GM21717 (cell line): ENCODE data around the gene C11orf71.
A peak's percentile ranks its signal among the peaks of the same experiment; 100 is the strongest.

Source experiments
- ATAC-seq: cut with Tn5 transposase; IDR thresholded peaks from one replicate; pipeline ENCODE4 v1.9.1; 2021; ENCODE audit warnings: mild to moderate bottlenecking, moderate library complexity; ENCODE audit not compliant: unreplicated experiment

Gene C11orf71

DNA sequence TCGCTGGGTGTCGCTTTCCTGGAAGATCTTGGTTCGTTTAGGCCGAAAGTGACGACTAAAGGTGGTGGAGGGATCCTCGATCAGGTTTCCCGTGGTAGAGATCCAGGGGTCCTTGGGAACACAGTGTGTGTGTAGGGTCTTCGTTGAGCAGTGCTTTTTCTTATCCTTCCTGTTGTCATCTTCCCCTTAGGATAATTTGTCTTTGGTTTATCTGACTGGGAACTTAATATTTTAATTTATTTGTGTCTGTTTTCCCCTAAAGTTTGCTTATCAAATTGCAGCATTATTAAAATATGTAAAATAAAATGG is 558 bp upstream of the C11orf71 start:
- no peak for ATAC-seq

DNA sequence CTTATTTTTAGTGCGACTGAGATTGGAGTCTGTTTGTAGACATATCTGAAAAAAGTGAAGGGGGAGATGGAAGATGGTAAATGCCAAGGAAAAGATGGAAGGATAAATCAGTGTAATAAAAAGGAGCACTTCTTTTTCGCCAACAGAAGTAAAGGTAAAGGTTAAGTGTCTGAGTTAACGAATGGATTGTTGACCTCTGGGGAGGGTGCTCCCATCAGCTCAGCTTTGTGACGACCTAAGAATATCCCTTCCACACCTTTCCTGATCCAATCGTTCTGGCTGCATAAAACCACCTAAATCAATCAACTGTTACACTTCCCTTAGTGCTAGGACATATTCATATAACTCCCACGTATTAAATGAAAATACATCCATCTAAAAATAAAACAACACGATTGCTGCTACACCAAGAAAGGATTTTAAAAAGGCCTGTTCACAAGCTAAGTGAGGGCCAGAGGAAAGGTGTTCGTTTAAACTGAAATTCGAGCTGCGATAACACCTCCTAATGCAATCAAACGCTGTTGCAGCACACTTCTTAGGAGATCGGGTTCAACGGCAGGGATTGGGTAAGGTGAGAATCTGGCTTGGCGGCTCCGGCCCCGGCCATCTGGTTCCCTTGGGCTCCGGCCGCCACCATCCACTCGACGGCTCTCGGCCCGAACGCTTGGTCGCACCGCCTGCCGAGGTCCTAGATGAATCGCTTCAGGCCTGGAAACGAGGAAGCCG is 658 bp downstream of the C11orf71 start:
- peak; percentile 31 for ATAC-seq

DNA sequence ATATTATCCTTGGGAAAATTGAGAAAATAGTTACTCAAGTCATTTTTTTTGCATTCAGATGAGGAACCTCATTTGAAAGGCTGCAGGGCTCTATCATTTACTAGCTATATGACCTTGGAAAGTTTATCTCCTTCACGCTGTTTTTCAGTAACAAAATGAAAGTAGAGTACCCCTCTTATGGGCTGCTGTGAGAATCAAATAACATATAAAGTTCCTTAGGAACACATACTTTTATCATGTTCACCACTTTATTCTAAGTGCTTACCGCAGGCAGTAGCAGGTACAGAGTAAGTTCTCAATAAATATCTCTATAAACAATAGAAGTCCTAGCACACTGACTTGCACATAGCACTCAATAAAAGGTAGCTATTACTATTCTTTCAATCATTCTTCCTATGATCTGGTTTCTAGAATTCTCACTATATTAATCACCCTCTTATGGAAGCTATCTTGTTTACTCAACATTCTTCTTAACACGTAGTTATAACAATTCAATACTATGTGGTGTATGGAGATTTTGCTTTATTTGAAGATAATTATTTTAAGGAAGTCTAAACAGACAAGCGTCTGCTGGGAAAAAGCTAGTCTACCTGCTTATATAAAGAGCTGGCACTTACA is 1.9 kb downstream of the C11orf71 start:
- no peak for ATAC-seq

DNA sequence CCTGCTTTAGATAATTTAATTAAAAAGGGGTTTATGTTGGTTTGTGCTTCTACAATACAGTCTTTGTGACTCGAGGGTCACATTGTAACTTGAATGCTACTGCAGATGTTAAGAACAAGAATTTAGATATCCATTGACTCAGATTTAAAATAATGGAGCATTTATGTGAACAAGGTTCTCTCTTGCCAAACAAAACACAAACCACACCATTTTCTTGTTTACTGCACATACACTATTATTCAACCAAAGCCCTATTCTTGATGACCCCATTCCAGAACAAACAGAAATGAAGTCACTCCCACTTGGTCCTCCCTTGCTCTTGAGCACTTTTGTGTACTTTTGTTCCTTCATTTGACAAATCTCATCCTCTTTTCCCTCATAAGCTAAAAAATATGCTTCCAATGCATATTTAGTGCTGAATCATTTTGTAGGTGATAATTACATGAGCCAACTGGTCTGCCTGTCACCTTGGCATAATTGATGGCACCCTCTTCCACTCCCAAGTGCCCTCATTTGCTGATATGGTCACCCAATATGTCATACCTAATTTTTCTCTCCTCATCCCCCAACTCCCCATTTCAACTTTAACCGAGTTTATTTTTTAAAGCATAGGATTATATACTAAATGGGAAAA is 2.8 kb downstream of the C11orf71 start:
- ATAC-seq: no peak

DNA sequence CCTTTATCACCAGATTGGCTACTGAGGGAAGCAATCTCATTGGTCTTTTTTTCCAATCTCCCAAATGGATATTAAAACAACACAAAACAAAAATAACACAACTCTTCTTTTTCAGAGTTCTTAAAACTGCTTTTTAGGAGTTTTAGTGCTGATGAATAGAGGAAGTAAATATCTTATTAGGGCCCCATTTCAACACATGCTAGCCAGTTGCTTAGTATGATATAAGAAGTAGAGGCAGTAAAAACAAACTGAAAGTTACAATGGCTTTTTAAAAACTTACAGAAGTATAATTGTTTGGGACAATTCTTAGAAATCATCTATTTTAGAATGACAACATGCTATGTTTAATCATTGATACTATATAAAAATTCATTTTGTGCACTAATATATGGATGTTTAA is 3.4 kb downstream of the C11orf71 start:
- no peak for ATAC-seq

DNA sequence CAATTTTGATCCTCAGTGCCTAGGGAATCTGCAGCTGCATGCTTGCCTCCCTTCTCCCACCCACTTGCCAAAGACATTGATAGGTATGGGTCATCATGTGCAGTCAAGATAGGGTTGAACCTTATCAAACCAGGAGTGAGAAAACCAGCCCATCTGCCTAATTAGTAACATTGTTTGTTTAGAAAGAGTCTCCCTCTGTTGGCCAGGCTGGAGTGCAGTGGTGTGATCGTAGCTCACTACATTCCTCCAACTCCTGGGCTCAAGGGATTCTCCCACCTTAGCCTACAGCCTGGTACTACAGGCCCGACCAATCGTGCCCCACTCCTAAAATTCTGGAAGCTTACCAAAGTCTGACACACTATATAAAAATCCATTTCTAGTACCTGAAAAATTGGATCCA is 4.6 kb downstream of the C11orf71 start:
- no peak for ATAC-seq

DNA sequence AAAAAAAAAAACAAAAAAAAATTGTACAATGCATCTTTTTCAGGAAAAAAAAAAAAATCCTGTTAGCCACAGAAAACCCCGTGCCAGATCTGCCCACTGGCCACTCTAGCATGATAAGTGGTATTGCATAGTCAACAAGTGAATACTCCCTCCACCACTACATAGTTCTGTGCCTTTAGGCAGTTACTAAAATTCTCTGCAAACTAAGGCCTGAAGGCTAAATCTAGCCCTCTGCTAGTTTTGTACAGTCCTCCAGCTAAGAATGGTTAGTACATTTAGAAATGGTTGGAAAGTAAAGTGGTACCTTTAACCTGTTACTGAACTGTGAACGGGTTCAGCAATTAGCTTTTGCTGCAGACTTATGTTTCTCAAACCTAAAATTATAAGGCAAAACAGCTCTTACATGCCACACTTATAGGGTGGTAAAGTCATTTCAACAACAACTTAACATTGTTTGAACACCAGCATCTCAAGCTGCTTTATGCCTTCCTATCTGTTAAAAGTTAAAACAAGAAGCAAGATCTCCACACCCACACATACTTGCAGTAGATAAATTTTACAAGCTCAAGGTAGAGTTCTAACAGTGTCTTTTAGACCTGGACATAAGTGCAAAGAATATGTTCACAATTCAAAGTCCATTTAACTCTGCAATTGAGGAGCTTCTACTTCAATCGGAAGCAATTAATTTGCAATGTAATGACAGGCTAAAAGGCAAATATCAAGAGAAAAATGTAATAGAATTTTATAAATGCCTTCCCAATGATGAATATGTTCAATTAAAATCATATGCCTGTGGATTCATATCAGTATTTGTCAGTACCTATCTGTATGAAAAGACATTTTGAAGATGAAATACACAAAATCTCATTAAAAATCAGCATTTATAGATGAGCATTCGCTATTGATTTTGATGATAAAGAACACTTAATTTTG is 7.3 kb downstream of the C11orf71 start:
- no peak for ATAC-seq

DNA sequence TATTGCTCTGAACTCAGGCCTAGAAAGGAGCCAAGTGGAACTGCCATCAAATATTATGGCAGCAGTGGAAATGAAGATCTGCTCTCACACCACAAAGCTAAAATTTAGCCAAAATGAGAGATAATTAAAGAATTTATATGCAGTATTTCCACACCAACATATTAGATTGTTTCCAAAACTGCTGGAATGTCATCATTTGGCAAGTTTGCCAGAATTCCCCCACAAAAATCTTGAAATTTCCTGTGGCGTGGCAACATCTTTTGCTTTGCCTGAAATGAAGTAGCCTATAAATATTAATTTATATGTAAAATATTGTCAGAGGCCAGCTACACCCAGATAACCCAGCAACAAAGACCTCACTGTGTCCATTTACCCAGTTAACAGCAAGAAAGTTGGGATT is 13.8 kb downstream of the C11orf71 start:
- no peak for ATAC-seq

DNA sequence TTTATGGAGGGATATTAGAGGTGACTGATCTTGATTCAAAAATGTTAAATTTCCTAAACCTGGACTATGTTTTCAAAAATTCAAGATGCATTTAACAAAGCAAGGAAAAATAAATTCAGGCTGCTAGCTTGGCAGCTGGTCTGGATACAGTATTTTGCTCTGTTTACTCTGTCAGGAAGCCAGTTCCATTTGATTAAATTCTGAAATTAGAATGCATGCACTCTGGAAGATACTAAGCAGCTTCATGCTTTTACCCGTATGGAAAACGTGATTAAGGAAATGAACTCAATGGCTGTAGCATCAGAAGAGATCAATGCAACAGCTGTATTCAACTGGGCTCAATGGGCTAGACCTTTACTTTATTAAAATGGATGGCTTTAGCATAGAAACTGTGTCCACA is 14.2 kb downstream of the C11orf71 start:
- no peak for ATAC-seq

DNA sequence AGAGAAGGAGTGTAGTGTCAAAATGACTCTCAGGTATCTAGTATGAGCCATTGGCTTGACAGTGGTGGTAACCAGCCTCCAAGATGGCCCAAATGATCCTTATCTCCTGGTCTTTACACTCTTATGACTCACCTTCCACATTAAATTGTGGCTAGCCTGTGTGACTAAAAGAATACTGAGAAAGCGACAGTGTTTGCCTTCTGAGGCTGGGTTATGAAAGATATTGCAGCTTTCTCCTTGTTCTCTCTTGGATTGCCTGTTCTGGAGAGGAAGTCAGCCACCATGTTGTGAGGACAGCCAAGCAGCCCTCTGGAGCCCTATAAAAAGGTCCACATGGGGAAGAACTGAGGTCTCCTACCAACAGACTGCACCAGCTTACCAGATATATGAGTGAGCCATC is 15.8 kb downstream of the C11orf71 start:
- ATAC-seq: no peak

DNA sequence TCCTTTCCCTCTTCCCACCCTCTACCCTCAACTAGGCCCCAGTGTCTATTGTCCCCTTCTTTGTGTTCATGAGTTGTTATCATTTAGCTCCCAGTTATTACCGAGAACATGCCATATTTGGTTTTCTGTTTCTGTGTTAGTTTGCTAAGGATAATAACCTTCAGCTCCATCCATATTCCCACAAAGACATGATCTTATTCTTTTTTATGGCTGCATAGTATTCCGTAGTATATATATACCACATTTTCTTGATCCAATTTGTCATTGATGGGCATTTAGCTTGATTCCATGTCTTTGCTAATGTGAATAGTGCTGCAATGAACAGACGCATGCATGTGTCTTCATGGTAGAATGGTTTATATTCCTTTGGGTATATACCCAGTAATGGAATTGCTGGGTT is 17.8 kb downstream of the C11orf71 start:
- no peak for ATAC-seq

DNA sequence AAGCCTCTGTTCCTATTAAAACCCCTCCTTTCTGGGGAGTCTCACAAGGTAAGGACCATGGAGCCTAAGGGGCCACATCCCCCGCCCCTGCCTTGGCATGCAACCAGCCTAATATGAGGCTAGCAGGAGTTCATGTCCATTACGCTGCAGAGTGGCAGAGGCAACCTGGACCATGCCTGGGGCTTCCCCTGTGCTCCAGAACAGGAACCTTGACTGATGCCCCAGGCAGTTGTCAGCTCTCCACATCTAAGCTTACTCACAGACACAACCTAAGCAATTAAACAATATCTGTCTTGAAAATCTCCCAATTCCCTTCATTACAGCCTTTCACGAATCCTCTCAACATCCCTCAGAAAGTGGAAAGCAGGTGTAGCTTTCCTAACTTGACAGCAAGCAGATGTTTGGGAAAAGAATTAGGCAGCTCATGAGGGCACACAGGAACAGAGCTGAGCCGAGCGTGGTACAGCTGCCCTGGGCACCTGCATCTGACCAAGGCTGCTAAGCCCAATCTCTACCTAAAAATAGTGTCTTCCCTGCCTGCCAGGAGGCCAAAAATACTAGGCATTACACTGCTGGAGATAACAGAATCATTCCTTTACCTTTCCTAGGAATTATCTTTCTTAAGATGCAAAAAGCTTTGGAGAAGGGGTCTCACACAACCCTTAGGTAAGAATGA is 20.8 kb downstream of the C11orf71 start:
- ATAC-seq: no peak

DNA sequence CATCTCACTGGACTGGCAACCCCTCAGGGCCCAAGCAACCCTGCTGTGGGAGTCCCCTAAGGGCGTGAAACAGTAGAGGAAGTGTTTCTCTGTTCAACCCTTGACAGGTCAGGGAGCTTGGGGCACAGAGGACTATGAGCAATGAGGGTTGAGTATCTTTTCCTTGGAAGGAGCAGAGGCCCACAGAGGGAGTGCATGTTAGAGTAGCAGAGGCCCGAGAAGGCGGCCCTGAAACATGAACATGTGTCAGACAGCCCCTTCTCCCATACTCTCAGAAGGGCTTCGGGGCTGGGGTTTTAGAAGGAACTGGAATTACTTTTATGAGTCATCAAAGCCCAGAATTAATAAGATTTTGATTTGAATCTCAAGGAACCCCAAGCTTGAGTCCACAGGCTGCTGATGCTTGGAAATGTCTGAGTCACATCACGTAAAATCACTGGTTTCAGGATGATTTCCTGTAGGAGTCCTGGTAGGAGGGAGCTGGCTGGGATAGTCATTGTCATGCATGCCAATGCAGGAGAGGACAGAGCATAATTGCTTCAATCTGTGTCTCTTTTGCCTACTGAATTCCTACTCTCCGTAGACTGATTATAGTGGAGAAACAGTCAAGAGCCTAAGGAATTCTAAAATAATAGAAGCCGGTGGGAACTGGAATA is 22.6 kb downstream of the C11orf71 start:
- no peak for ATAC-seq

DNA sequence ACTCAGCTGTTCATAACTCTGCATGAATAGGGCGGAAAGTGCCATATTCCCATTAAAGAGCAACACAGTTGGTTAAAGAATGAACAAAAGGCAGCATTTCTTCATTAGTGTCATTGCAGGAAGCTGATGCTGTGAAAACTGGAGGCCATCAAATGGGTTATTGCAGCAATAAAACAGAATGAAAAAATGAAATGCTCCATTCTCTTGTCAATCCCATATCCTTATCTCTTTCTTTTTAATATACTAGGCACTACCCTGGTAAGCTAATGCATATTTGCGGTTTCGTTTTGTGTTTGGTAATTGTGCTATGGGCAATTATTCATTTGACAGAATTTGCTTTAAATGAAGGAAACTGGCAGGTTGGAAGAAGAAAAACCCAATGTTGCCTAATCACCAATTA is 25.3 kb downstream of the C11orf71 start:
- no peak for ATAC-seq

DNA sequence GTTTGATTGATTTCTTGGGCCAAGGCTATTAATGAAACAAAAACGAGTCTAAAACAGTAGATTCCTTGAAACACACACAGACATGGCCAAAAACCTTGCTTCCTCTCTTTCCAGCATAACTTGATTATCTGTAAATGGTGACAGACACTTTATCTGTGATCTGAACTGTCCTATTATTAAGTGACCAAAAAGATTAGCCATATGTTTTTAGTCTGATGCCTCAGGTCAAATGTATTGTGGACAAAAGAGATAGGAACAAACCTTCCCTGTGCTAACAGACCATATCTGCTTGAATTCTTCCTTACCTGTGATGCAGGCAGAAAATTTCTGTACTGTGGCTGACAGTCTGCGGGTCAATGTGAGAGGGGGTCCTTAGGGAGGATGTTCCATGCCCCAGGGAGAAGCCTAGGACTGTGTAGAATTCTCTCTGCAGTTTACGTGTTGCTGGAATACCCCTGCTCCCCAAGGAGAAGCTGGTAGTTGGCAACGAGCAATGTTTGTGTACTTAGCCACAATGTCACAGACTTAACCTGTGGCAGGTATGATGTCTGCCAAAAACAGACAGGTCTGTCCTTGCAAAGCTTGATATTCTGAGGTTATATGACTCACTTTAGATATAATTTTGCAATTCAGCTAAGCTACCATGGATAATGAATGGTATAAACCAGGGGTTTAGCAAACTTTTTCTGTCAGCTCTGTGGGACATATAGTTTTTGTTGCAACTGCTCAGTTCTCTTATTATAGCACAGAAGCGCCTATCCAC is 31.2 kb downstream of the C11orf71 start:
- ATAC-seq: no peak

DNA sequence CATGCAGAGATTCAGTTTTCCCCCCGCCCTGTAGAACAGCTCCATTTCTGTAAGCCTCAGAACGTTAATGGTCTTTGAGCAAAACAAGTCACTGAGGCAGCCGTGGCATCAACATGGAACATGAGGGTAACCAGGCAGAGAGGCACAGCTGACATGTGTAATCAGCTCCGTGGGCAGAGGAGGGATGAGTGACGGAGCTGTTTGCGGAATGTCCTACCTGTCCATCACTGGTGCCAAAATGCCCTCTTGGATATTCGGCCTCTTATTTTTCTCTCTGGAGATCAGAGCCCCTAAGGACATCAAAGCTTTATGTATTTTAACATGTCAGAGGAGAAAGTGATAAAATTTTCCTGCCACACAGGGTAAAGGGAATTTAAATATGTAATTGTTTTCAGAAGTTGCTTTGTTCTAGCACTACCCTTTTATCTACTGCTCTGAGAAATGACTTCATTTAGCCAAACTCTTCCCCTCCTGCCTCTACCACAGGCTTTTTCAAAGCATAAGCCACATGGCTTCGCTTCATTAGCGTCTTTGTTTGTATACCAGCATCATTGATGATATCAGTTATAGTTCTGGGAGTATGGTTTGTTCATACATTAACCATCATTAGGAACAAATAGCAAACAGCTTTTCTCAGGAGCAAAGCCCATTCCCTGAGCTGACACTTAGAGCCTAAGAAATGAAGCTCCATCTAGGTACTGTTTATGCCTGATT is 32.9 kb downstream of the C11orf71 start:
- ATAC-seq: no peak

DNA sequence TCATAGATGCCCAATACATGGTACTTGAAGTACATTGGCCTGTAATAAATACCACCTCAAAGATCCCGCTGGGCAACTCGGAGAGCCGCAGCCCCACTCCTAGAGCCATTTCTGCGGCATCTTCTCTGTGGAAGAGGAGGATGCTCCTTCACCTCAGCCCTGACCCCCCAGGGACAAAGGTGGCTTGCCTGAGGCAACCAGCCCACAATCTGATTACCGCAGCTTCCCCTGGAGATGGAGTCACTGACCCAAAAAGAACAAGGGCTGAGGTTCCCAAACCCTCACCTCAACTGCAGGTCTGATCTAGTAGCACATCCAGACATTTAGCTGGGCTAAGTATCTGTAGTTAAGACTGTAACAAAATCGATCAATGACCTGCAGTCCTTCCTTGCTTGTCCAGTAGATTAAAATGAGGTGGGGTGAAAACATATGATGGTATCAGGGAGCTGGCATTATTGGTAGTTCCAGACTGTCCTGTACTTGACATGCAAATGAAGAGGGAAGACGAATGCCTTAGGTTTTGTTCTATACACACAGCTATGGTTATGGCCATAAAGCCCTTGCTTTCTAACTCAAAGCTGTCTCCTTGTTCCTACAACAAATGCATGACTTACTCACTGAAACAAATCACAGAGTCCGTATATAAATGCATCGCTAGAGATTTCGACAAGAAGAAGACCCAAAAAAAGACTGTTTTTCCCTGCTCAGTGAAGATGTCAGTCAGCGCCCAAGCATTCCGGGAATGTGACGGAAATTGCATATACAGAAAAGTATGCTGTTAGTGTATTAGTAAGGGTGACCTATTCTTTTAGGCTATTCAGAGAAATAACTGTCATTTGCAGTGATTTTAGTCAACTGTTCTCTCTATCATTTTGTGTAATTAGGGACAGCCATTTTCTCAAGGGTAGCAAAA is 33.7 kb downstream of the C11orf71 start:
- no peak for ATAC-seq

DNA sequence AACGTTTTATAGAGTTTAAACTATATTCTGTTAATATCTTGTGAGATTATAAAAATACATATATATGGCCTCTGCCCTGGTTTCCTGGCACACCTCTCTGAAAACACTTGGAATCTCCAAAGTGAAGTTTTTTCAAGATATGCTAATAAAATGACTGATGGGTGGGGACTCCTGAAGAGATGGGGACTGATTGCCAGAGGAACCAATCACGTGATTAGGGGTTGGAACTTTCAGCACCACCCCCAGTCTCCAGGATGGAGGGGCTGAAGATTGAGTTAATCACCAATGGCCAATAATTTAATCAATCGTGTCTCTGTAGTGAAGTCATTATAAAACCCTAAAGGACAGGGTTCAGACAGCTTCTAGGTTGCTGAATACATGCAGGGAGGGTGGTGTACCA is 37.4 kb downstream of the C11orf71 start:
- ATAC-seq: no peak
